GM18502 (cell line): ENCODE measurements around the gene CCNDBP1.

Experiments used
- ATAC-seq: cut with Tn5 transposase; IDR thresholded peaks from one replicate; pipeline ENCODE4 v1.9.1; 2021; ENCODE audit warnings: mild to moderate bottlenecking; ENCODE audit not compliant: unreplicated experiment, poor library complexity

The CCNDBP1 gene

DNA sequence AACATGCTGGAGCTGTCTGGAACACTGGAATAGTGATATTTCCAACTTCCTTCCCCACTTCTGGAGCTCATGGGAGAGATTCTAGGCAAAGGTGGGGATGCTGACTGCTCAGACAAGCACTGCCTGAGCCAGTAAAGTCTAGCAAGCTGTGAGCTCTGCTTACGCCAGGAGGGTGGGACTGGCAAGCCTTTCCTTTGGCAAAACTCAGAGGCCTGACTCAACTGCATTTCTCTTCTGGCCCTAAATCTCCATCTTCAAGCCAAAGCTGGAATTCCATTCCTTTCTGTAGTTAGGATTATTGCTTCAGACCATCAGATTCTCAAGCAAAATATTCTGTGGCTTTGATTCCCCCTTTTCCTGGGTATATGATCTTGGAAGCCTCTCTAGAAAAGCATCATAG lies 55.9 kb downstream of the CCNDBP1 start:
- ATAC-seq, result no peak

DNA sequence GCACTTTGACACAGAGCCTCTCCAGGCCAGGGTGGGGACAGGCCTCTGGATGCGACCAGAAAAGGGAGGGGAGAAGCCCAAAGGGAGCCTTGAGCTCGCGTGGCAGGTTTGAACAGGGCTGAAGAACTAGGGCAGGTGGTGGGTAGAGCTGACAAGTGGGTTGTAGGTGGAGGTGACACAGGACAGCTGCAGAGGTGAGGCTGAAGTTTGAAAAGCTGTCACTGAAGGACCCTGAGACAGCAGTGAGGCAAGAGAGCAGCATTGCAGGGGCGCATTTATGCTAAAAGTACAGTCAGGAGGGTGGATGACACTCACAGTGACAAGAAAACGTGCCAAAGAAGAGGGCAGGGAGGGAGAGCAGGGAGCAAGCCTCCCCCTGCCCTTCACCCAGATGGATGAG lies 57.4 kb downstream of the CCNDBP1 start:
- no peak for ATAC-seq

DNA sequence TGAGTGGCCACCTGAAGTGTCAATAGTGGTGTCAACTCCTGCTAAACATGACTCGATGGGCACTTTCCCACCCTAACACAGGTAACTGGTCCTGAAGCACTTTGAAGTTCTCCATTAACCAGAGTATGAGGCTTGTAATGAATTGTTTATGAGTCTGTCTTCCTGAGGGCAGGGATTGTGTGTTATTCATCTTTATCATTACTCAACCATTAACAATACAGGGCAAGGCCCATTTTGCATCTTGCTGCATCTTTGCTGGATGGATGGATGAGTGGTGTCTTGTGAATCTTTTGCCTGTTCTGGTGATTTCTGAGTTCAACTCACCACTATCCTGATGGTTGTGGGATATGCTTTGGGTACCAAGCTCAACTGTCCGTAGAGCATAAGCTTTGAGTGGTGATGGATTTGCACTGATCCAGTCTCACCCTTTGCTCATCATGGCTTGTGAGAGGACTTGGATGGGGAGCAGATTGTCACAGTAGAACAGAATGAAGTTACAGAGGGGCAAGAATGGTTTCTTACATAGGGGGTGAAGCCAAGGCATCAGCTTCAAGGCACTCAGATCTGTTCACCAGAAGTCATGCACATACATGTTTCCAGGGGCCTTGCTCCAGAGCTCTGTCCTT lies 57.9 kb downstream of the CCNDBP1 start:
- no peak for ATAC-seq

DNA sequence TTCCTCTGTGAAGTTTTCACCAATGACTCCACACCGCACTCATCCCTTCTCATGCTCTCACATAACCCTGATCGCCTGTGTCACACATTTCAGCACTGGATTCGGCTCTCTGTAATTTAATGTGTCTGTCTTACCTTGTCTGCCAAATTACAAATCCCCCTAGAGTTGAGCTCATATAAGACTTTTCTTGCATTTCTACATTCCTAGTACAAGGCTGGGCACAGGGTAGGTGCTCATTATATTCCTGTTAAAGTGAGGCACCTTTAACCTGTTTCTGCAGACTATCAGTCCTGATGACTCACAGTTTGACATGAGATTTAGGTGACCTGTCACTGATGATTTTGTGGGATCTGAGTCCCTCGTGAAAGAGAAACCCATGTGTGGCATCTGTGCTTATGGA lies 58.9 kb downstream of the CCNDBP1 start:
- ATAC-seq, result no peak

DNA sequence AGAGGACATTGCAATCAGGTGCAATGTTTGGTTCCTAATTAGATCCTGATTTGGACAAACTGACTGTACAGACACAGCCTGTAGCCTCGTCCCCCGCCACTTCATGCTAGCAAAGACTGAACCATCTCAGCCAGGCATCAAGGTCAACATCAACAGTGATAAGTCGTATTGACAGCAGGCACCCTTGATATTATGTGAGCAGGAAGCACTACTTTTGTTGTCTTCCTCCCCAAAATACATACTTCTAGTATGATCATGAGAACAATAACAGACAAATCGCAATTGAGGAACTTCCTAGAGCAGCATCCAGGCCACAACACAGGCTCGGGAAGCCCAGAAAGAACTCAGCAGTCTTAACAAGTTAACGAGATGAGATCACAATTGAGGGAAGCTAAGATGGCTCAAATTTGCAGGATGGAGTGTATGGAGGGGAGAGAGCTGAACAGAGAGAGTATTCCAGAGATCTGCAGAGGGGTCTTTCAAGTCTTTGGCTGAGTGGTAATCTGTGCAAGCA lies 61.1 kb downstream of the CCNDBP1 start:
- ATAC-seq, result no peak
